HepG2 (cell line): ENCODE measurements around the gene ABAT. TPM values are rescaled to one million over a fixed set of nuclear protein-coding genes. Genes with fewer than 3 reads are reported as not detected.

Source experiments
- FOXA1 ChIP-seq, 2 experiments: fragments of 450-650 bp in 1 of 2; sonication (generic) in 1 of 2; formaldehyde crosslinking in 1 of 2; IDR thresholded peaks; 2 replicates each; pipeline versions ENCODE4 v1.4.0 to v1.6.1; 2016 to 2020; ENCODE audit warnings: missing genetic modification reagents in 1 of 2
- HMGXB4 ChIP-seq, 2 experiments: sonication (generic) in 1 of 2; formaldehyde crosslinking in 1 of 2; IDR thresholded peaks; 2 replicates each; pipeline versions ENCODE4 v1.4.0 to v1.6.1; 2018 to 2020; ENCODE audit warnings: missing genetic modification reagents in 2 of 2, borderline replicate concordance in 1 of 2, low read depth in 1 of 2, mild to moderate bottlenecking in 1 of 2, missing biosample characterization in 1 of 2
- IRF2 ChIP-seq: IDR thresholded peaks from 2 replicates; pipeline ENCODE4 v1.6.1; 2018; ENCODE audit warnings: missing genetic modification reagents, missing compliant biosample characterization
- IRX3 ChIP-seq: sonication (generic); formaldehyde crosslinking; IDR thresholded peaks from 2 replicates; pipeline ENCODE4 v1.8.1; 2023; ENCODE audit warnings: mild to moderate bottlenecking, low read depth, missing genetic modification reagents, borderline replicate concordance
- KAT7 ChIP-seq: IDR thresholded peaks from 2 replicates; pipeline ENCODE4 v1.6.1; 2018; ENCODE audit warnings: borderline replicate concordance, missing compliant biosample characterization
- SMC3 ChIP-seq: IDR thresholded peaks from 2 replicates; pipeline ENCODE4 v1.6.1; 2011; ENCODE audit warnings: low read length, improper control_type of control experiment
- ZBTB4 ChIP-seq: sonication (generic); formaldehyde crosslinking; IDR thresholded peaks from 2 replicates; pipeline ENCODE4 v1.4.0; 2020; ENCODE audit warnings: missing genetic modification reagents, mild to moderate bottlenecking, borderline replicate concordance
- ZNF230 ChIP-seq: sonication (generic); formaldehyde crosslinking; IDR thresholded peaks from 2 replicates; pipeline ENCODE4 v1.4.0; 2020; ENCODE audit warnings: mild to moderate bottlenecking, missing genetic modification reagents
- ZNF3 ChIP-seq: IDR thresholded peaks from 2 replicates; pipeline ENCODE4 v1.7.0; 2017; ENCODE audit warnings: inconsistent platforms
- ZNF335 ChIP-seq: sonication (generic); formaldehyde crosslinking; IDR thresholded peaks from 2 replicates; pipeline ENCODE4 v1.4.0; 2020; ENCODE audit warnings: missing genetic modification reagents
- ZNF441 ChIP-seq: sonication (generic); formaldehyde crosslinking; IDR thresholded peaks from 2 replicates; pipeline ENCODE4 v1.7.0; 2021; ENCODE audit warnings: missing genetic modification reagents, borderline replicate concordance
- ZNF484 ChIP-seq: sonication (generic); formaldehyde crosslinking; IDR thresholded peaks from 2 replicates; pipeline ENCODE4 v1.5.1; 2020; ENCODE audit warnings: mild to moderate bottlenecking, low read depth, missing genetic modification reagents, borderline replicate concordance
- ZNF775 ChIP-seq: sonication (generic); formaldehyde crosslinking; IDR thresholded peaks from 2 replicates; pipeline ENCODE4 v1.4.0; 2020; ENCODE audit warnings: missing genetic modification reagents, mild to moderate bottlenecking, moderate library complexity, borderline replicate concordance
- polyA plus RNA-seq, 8 experiments: library from polyadenylated mRNA; depleted of rRNA in 3 of 8; stranded (reverse) in 7 of 8; unstranded in 1 of 8; fragments of >200 nt; fragmentation: Illumina TruSeq in 4 of 8; extraction: Trizol in 4 of 8; gene quantifications; 2 replicates each; pipeline versions ENCODE4 v1.2.1 to v1.2.3, GENCODE V29; 2011 to 2016; ENCODE audit warnings: low read depth in 4 of 8, missing spikeins in 1 of 8, mixed read lengths in 1 of 8; ENCODE audit not compliant: insufficient read depth in 1 of 8
- total RNA-seq, 5 experiments: library from RNA; depleted of rRNA; stranded (reverse); fragments of >200 nt; fragmentation: Illumina TruSeq; extraction: Trizol; gene quantifications; 2 replicates each; pipeline ENCODE4 v1.2.3, GENCODE V29; 2016; ENCODE audit warnings: low read depth in 1 of 5
- TF ChIP-seq, protein P1 (sequence below), 2 experiments: sonication (generic) in 1 of 2; formaldehyde crosslinking in 1 of 2; IDR thresholded peaks; 2 replicates each; pipeline versions ENCODE4 v1.6.1 to v1.9.0; 2014 to 2022; ENCODE audit warnings: antibody characterized with exemption in 1 of 2, borderline replicate concordance in 1 of 2, inconsistent platforms in 1 of 2, low read depth in 1 of 2, missing genetic modification reagents in 1 of 2
- TF ChIP-seq, protein P2 (sequence below): sonication (generic); formaldehyde crosslinking; IDR thresholded peaks from 2 replicates; pipeline ENCODE4 v1.5.0; 2020; ENCODE audit warnings: mild to moderate bottlenecking, missing genetic modification reagents

Gene ABAT
- total and polyA plus RNA-seq, 2 of the 13 experiments (the other 11 are each of a cell fraction or from before 2014, with no cell fraction given) = 47.6 to 97.3 TPM

DNA sequence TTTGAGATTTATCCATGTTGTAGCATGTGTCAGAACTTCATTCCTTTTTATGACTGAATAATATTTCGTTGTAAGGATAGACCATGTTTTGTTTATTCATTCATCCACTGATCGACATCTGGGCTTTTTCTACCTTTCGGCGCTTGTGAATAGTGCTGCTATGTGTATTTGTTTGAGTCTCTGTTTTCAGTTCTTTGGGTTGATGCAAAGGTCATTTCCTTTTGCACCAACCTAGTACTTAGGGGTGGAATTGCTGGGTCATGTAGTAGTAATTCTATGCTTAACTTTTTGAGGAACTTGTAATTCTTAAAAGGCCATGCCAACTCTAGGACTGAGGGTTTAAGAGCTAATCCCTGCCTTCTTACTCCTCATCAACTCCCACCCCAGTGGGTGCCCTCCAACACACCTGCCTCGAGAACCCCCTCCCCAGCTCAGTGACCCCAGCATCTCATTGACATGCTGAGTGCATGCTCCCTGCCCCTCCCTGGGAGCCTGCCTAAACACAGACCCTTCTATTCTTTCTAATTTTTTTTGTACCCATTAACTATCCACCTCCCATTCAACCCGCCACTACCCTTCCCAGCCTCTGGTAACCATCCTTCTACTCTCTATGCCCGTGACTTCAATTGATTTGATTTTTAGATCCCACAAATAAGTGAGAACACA is 51.2 kb downstream of the ABAT start (continued):
- TF ChIP-seq ZBTB4 (CRISPR knock-in tag) (no peak), SMC3 (no peak), KAT7 (no peak), IRX3 (no peak), FOXA1 (IDR thresholded peaks at IDR 0.05) (no peak), FOXA1 (CRISPR knock-in tag; IDR thresholded peaks at IDR 0.05) (no peak), IRF2 (CRISPR knock-in tag) (no peak), ZNF335 (CRISPR knock-in tag) (0 out of 2 replicates have a peak, but pooled peaks have one; percentile 42), ZNF441 (CRISPR knock-in tag) (no peak), ZNF484 (no peak), ZNF230 (CRISPR knock-in tag) (no peak), ZNF775 (CRISPR knock-in tag) (no peak), HMGXB4 (CRISPR knock-in tag; IDR thresholded peaks at IDR 0.05; ENCODE audit: borderline replicate concordance in 1 of 2, low read depth in 1 of 2) (no peak), ZNF3 (CRISPR knock-in tag) (peak; percentile 76)
- TF ChIP-seq, protein P1, sequence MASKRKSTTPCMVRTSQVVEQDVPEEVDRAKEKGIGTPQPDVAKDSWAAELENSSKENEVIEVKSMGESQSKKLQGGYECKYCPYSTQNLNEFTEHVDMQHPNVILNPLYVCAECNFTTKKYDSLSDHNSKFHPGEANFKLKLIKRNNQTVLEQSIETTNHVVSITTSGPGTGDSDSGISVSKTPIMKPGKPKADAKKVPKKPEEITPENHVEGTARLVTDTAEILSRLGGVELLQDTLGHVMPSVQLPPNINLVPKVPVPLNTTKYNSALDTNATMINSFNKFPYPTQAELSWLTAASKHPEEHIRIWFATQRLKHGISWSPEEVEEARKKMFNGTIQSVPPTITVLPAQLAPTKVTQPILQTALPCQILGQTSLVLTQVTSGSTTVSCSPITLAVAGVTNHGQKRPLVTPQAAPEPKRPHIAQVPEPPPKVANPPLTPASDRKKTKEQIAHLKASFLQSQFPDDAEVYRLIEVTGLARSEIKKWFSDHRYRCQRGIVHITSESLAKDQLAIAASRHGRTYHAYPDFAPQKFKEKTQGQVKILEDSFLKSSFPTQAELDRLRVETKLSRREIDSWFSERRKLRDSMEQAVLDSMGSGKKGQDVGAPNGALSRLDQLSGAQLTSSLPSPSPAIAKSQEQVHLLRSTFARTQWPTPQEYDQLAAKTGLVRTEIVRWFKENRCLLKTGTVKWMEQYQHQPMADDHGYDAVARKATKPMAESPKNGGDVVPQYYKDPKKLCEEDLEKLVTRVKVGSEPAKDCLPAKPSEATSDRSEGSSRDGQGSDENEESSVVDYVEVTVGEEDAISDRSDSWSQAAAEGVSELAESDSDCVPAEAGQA (IDR thresholded peaks at IDR 0.05; ENCODE audit: low read depth) = no peak
- TF ChIP-seq, protein P1 (CRISPR knock-in tag; IDR thresholded peaks at IDR 0.05; ENCODE audit: borderline replicate concordance) = no peak
- TF ChIP-seq, protein P2, sequence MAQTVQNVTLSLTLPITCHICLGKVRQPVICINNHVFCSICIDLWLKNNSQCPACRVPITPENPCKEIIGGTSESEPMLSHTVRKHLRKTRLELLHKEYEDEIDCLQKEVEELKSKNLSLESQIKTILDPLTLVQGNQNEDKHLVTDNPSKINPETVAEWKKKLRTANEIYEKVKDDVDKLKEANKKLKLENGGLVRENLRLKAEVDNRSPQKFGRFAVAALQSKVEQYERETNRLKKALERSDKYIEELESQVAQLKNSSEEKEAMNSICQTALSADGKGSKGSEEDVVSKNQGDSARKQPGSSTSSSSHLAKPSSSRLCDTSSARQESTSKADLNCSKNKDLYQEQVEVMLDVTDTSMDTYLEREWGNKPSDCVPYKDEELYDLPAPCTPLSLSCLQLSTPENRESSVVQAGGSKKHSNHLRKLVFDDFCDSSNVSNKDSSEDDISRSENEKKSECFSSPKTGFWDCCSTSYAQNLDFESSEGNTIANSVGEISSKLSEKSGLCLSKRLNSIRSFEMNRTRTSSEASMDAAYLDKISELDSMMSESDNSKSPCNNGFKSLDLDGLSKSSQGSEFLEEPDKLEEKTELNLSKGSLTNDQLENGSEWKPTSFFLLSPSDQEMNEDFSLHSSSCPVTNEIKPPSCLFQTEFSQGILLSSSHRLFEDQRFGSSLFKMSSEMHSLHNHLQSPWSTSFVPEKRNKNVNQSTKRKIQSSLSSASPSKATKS (CRISPR knock-in tag) = no peak
